Activated CD4-positive, alpha-beta T cell treated with anti-CD3 and anti-CD28 coated beads for 36 hours (primary cell): ENCODE data around the gene TICAM2. TPM values are rescaled to one million over a fixed set of nuclear protein-coding genes. Genes with fewer than 3 reads are reported as not detected.
A peak's percentile ranks its signal among the peaks of the same experiment; 100 is the strongest.

ENCODE experiments used
- ATAC-seq: fragments of 200-7000 bp; cut with Tn5 transposase; one replicate; pipeline ENCODE4 v1.10.0; 2021; ENCODE audit warnings: mild to moderate bottlenecking, moderate library complexity
- CTCF ChIA-PET: fragments of 350-600 bp; sonication (Branson Sonifier 250); formaldehyde crosslinking; loops from one replicate; lab custom pipeline; 2021; ENCODE audit warnings: antibody characterized with exemption; lab: Charles Lee
- POLR2A ChIA-PET: fragments of 350-600 bp; sonication (Branson Sonifier 250); formaldehyde crosslinking; loops from one replicate; lab custom pipeline; 2021; ENCODE audit warnings: antibody characterized with exemption, inconsistent platforms; lab: Charles Lee
- DNase-seq: peaks from one replicate; pipeline ENCODE4 v3.0.0-alpha.2; 2020
- H3K27ac Mint-ChIP-seq: one replicate; pipeline ENCODE4 v1.8.0; 2021; ENCODE audit warnings: mixed read lengths
- H3K27me3 Mint-ChIP-seq: one replicate; pipeline ENCODE4 v1.8.0; 2021; ENCODE audit warnings: mixed read lengths
- H3K36me3 Mint-ChIP-seq: one replicate; pipeline ENCODE4 v1.8.0; 2021; ENCODE audit warnings: low read depth, mixed read lengths
- H3K4me1 Mint-ChIP-seq: one replicate; pipeline ENCODE4 v1.8.0; 2021; ENCODE audit warnings: mixed read lengths
- H3K4me3 Mint-ChIP-seq: one replicate; pipeline ENCODE4 v1.8.0; 2021; ENCODE audit warnings: mild to moderate bottlenecking, moderate library complexity, mixed read lengths
- H3K9me3 Mint-ChIP-seq: one replicate; pipeline ENCODE4 v1.8.0; 2021; ENCODE audit warnings: low read depth, mixed read lengths
- intact Hi-C, 2 experiments: fragments of 100-400 bp; cut with DNase I in 1 of 2; cut with micrococcal nuclease in 1 of 2; formaldehyde crosslinking; loops; one replicate each; pipeline versions ENCODE4 v1.14.2 to v1.15.1; 2022 to 2024; cut with DNase I, micrococcal nuclease
- total RNA-seq, 2 experiments: library from RNA; stranded (reverse); gene quantifications; one replicate each; pipeline ENCODE4 v1.2.3, GENCODE V29; 2021

Gene TICAM2
- total RNA-seq, 2 experiments from 2014 or later: 0.87 to 1.7 TPM

- CTCF ChIA-PET: interaction anchor here (1.1 kb wide), 1 partner anchor 37 kb away, joined by 3 read pairs; no protein-coding TSS in a partner anchor
- no peak overlapping the region for H3K4me3 Mint-ChIP-seq
- no peak overlapping the region for H3K27ac Mint-ChIP-seq
- no peak for DNase-seq
- POLR2A ChIA-PET: interaction anchor here (0.8 kb wide), 1 partner anchor 97 kb away, joined by 3 read pairs; no protein-coding TSS in a partner anchor
- H3K9me3 Mint-ChIP-seq: no peaks in the 10 kb centered on the region
- no peaks in the 10 kb centered on the region for H3K36me3 Mint-ChIP-seq
- H3K4me1 Mint-ChIP-seq: peaks cover 14% of the 10 kb centered on the region
- no peaks in the 10 kb centered on the region for H3K27me3 Mint-ChIP-seq
- ATAC-seq: no peak
- intact Hi-C loops: no loop called here
These were observed 47.1 kb downstream of the TICAM2 start for GRCh38 chr5:115555084-115555633.

GRCh38 chr5:115553082-115553481 lies 49.2 kb downstream of the TICAM2 start:
- ATAC-seq: no peak
- DNase-seq: no peak
- no peaks in the 10 kb centered on the region for H3K27me3 Mint-ChIP-seq
- POLR2A ChIA-PET: no interaction called here
- CTCF ChIA-PET: no interaction called here
- no peak overlapping the region for H3K27ac Mint-ChIP-seq
- H3K9me3 Mint-ChIP-seq: no peaks in the 10 kb centered on the region
- H3K4me1 Mint-ChIP-seq: peaks cover 16% of the 10 kb centered on the region
- intact Hi-C loops: no loop called here
- H3K36me3 Mint-ChIP-seq: no peaks in the 10 kb centered on the region
- no peak overlapping the region for H3K4me3 Mint-ChIP-seq

GRCh38 chr5:115551415-115551814 lies 50.9 kb downstream of the TICAM2 start:
- H3K4me1 Mint-ChIP-seq: peaks cover 2% of the 10 kb centered on the region
- no peaks in the 10 kb centered on the region for H3K36me3 Mint-ChIP-seq
- H3K4me3 Mint-ChIP-seq: no peak overlapping the region
- ChIA-PET CTCF (interaction anchor here (0.6 to 1.0 kb wide), 5 partner anchors 29 to 1348 kb away, joined by 3 to 4 read pairs (median 3); no protein-coding TSS in a partner anchor), POLR2A (no interaction called here)
- ATAC-seq: no peak
- no peak overlapping the region for H3K27ac Mint-ChIP-seq
- H3K27me3 Mint-ChIP-seq: no peaks in the 10 kb centered on the region
- DNase-seq: no peak
- intact Hi-C loops: no loop called here
- H3K9me3 Mint-ChIP-seq: peaks cover 2% of the 10 kb centered on the region

GRCh38 chr5:115549154-115549553 lies 53.1 kb downstream of the TICAM2 start:
- ChIA-PET CTCF (no interaction called here), POLR2A (no interaction called here)
- Mint-ChIP-seq H3K9me3 (peaks cover 11% of the 10 kb centered on the region), H3K4me1 (peaks cover 9% of the 10 kb centered on the region), H3K27me3 (no peaks in the 10 kb centered on the region), H3K27ac (no peak overlapping the region), H3K36me3 (peaks cover 12% of the 10 kb centered on the region), H3K4me3 (no peak overlapping the region)
- ATAC-seq (no peak), DNase-seq (no peak)
- intact Hi-C loops: no loop called here

GRCh38 chr5:115548683-115549082 lies 53.6 kb downstream of the TICAM2 start:
- H3K27ac Mint-ChIP-seq: no peak overlapping the region
- DNase-seq (no peak), ATAC-seq (no peak)
- H3K36me3 Mint-ChIP-seq: peaks cover 16% of the 10 kb centered on the region
- peaks cover 11% of the 10 kb centered on the region for H3K9me3 Mint-ChIP-seq
- no peaks in the 10 kb centered on the region for H3K27me3 Mint-ChIP-seq
- CTCF ChIA-PET: no interaction called here
- POLR2A ChIA-PET: no interaction called here
- H3K4me1 Mint-ChIP-seq: peaks cover 9% of the 10 kb centered on the region
- no peak overlapping the region for H3K4me3 Mint-ChIP-seq
- intact Hi-C loops: no loop called here

GRCh38 chr5:115545351-115545882 lies 56.9 kb downstream of the TICAM2 start:
- intact Hi-C loops: loop anchor here in 1 of 2 experiments (2.0 kb wide), 4 partner anchors 81 to 375 kb away; partner anchors contain the start of genes AP3S1, ATG12 and TMED7
- CTCF ChIA-PET: interaction anchor here (0.6 to 1.5 kb wide), 5 partner anchors 9 to 238 kb away, joined by 3 to 5 read pairs (median 3); no protein-coding TSS in a partner anchor
- DNase-seq: no peak
- H3K36me3 Mint-ChIP-seq: peaks cover 43% of the 10 kb centered on the region
- peak overlapping the region; percentile 96 for H3K4me3 Mint-ChIP-seq
- POLR2A ChIA-PET: interaction anchor here (1.2 to 1.6 kb wide), 2 partner anchors 24 to 283 kb away, joined by 4 read pairs; partner anchors contain the start of gene PGGT1B
- H3K9me3 Mint-ChIP-seq: peaks cover 11% of the 10 kb centered on the region
- H3K4me1 Mint-ChIP-seq: peaks cover 33% of the 10 kb centered on the region
- H3K27ac Mint-ChIP-seq: peak overlapping the region; percentile 97
- no peak for ATAC-seq
- no peaks in the 10 kb centered on the region for H3K27me3 Mint-ChIP-seq

- peak within 1 kb of the TSS; percentile 97 for H3K27ac Mint-ChIP-seq
- ATAC-seq (peak; percentile 93), DNase-seq (peak; percentile 100)
- intact Hi-C loops: loop anchor here (1.0 to 2.0 kb wide), 11 partner anchors 58 to 540 kb away; partner anchors contain the start of genes AP3S1 (in 2 of the 2), ATG12 (in 2 of the 2), CCDC112 (in 2 of the 2) and TICAM2 (in 1 of the 2)
- H3K27me3 Mint-ChIP-seq: no peaks in the 10 kb centered on the region
- H3K9me3 Mint-ChIP-seq: peaks cover 11% of the 10 kb centered on the region
- POLR2A ChIA-PET: interaction anchor here (1.2 to 1.7 kb wide), 3 partner anchors 10 to 282 kb away, joined by 4 to 6 read pairs (median 4); partner anchors contain the start of gene PGGT1B
- peak within 1 kb of the TSS; percentile 96 for H3K4me3 Mint-ChIP-seq
- peaks cover 50% of the 10 kb centered on the region for H3K36me3 Mint-ChIP-seq
- CTCF ChIA-PET: interaction anchor here (0.6 to 1.6 kb wide), 12 partner anchors 8 to 238 kb away, joined by 3 to 5 read pairs (median 3); no protein-coding TSS in a partner anchor
- H3K4me1 Mint-ChIP-seq: peaks cover 41% of the 10 kb centered on the region
These were observed 57.6 kb downstream of the TICAM2 start, which contains the start of gene FEM1C for GRCh38 chr5:115544436-115545350. Gene FEM1C (minus strand): TSS chr5:115544775. CDS start chr5:115543493, 1,282 bp downstream.

GRCh38 chr5:115544043-115544435 lies 58.2 kb downstream of the TICAM2 start:
- Mint-ChIP-seq H3K9me3 (peaks cover 11% of the 10 kb centered on the region), H3K27ac (peak overlapping the region; percentile 96), H3K27me3 (no peaks in the 10 kb centered on the region), H3K4me1 (peaks cover 46% of the 10 kb centered on the region), H3K36me3 (peaks cover 56% of the 10 kb centered on the region), H3K4me3 (peak overlapping the region; percentile 96)
- CTCF ChIA-PET: interaction anchor here (0.8 to 1.6 kb wide), 7 partner anchors 24 to 235 kb away, joined by 3 to 5 read pairs (median 3); no protein-coding TSS in a partner anchor
- DNase-seq (peak; percentile 76), ATAC-seq (peak; percentile 34)
- intact Hi-C loops: loop anchor here (1.0 to 2.0 kb wide), 11 partner anchors 58 to 540 kb away; partner anchors contain the start of genes AP3S1 (in 2 of the 2), ATG12 (in 2 of the 2), CCDC112 (in 2 of the 2) and TICAM2 (in 1 of the 2)
- POLR2A ChIA-PET: interaction anchor here (1.2 to 1.7 kb wide), 4 partner anchors 10 to 282 kb away, joined by 4 to 7 read pairs (median 5); partner anchors contain the start of genes PGGT1B and TMED7

- H3K27me3 Mint-ChIP-seq: no peaks in the 10 kb centered on the region
- ATAC-seq (peak; percentile 33), DNase-seq (peak; percentile 71)
- peaks cover 11% of the 10 kb centered on the region for H3K9me3 Mint-ChIP-seq
- peaks cover 51% of the 10 kb centered on the region for H3K4me1 Mint-ChIP-seq
- peak overlapping the region; percentile 96 for H3K4me3 Mint-ChIP-seq
- H3K36me3 Mint-ChIP-seq: peaks cover 62% of the 10 kb centered on the region
- ChIA-PET CTCF (interaction anchor here (0.5 to 1.6 kb wide), 11 partner anchors 24 to 296 kb away, joined by 3 to 5 read pairs (median 3); no protein-coding TSS in a partner anchor), POLR2A (interaction anchor here (0.5 to 1.7 kb wide), 3 partner anchors 9 to 316 kb away, joined by 5 to 7 read pairs (median 6); partner anchors contain the start of gene TMED7)
- intact Hi-C loops: loop anchor here (1.0 to 2.0 kb wide), 11 partner anchors 59 to 541 kb away; partner anchors contain the start of genes AP3S1 (in 2 of the 2), ATG12 (in 2 of the 2), CCDC112 (in 2 of the 2) and TICAM2 (in 1 of the 2)
- peak overlapping the region; percentile 96 for H3K27ac Mint-ChIP-seq
These were observed 58.8 kb downstream of the TICAM2 start for GRCh38 chr5:115543365-115544042.
